Mesendoderm (in vitro differentiated cells): ENCODE data around the gene ITSN1.
"Not testable (repeated sequence)": the region's sequence is repeated elsewhere in the genome, so short reads cannot be mapped to it uniquely, and the experiment has no call there.

ENCODE experiments used
- DNase-seq: peaks from one replicate; pipeline ENCODE4 v3.0.0; 2013
- H2AK5ac ChIP-seq: 2 replicates; pipeline ENCODE4 v1.6.1; 2013; ENCODE audit warnings: low read length, inconsistent platforms
- H2BK120ac ChIP-seq: 2 replicates; pipeline ENCODE4 v1.6.1; 2013; ENCODE audit warnings: low read depth, mild to moderate bottlenecking, low read length, moderate library complexity, mixed read lengths
- H2BK15ac ChIP-seq: replicated peaks from 2 replicates; pipeline ENCODE4 v1.6.1; 2013; ENCODE audit warnings: low read depth, mild to moderate bottlenecking, moderate library complexity
- H2BK5ac ChIP-seq: 2 replicates; pipeline ENCODE4 v1.6.1; 2013; ENCODE audit warnings: low read length, inconsistent platforms
- H3K18ac ChIP-seq: 2 replicates; pipeline ENCODE4 v1.6.1; 2013; ENCODE audit warnings: mild to moderate bottlenecking, low read length, mixed read lengths
- H3K23ac ChIP-seq: one replicate; pipeline ENCODE4 v1.6.1; 2013; ENCODE audit warnings: low read length
- H3K27ac ChIP-seq: 2 replicates; pipeline ENCODE4 v1.5.1; 2013; ENCODE audit warnings: low read depth, mild to moderate bottlenecking, inconsistent platforms, low read length, moderate library complexity
- H3K27me3 ChIP-seq: 2 replicates; pipeline ENCODE4 v1.6.1; 2013; ENCODE audit warnings: low read length, control low read depth, mild to moderate bottlenecking, inconsistent platforms; ENCODE audit not compliant: insufficient read depth, poor library complexity
- H3K36me3 ChIP-seq: 2 replicates; pipeline ENCODE4 v1.6.1; 2013; ENCODE audit warnings: low read length, inconsistent platforms; ENCODE audit not compliant: control insufficient read depth, insufficient read depth
- H3K4ac ChIP-seq: one replicate; pipeline ENCODE4 v1.6.1; 2013; ENCODE audit warnings: low read depth, mild to moderate bottlenecking, low read length, moderate library complexity
- H3K4me1 ChIP-seq: 2 replicates; pipeline ENCODE4 v1.6.1; 2013; ENCODE audit warnings: low read depth, low read length, inconsistent platforms; ENCODE audit not compliant: control insufficient read depth
- H3K4me2 ChIP-seq: 2 replicates; pipeline ENCODE4 v1.6.1; 2013; ENCODE audit warnings: low read length
- H3K4me3 ChIP-seq: 2 replicates; pipeline ENCODE4 v1.5.1; 2013; ENCODE audit warnings: mild to moderate bottlenecking, low read length
- H3K56ac ChIP-seq: one replicate; pipeline ENCODE4 v1.6.1; 2013; ENCODE audit warnings: low read length
- H3K79me1 ChIP-seq: 2 replicates; pipeline ENCODE4 v1.6.1; 2013; ENCODE audit warnings: low read length, inconsistent platforms
- H3K79me2 ChIP-seq: 2 replicates; pipeline ENCODE4 v1.6.1; 2013; ENCODE audit warnings: mild to moderate bottlenecking, low read length; ENCODE audit not compliant: control insufficient read depth, insufficient read depth
- H3K9ac ChIP-seq: 2 replicates; pipeline ENCODE4 v1.6.1; 2013; ENCODE audit warnings: low read length, inconsistent platforms
- H4K5ac ChIP-seq: one replicate; pipeline ENCODE4 v1.6.1; 2013; ENCODE audit warnings: low read length
- H4K8ac ChIP-seq: one replicate; pipeline ENCODE4 v1.6.1; 2013; ENCODE audit warnings: low read depth, mild to moderate bottlenecking, control low read depth, low read length, moderate library complexity
- WGBS: extraction: QIAGEN DNeasy Blood & Tissue Kit; methylation state at CpG from one replicate; pipeline ENCODE4 v1.1.7; 2013; ENCODE audit warnings: low lambda C conversion rate, missing lambda C conversion rate; ENCODE audit not compliant: insufficient coverage; ENCODE audit errors: extremely low coverage; 5-methylcytosine and 5-hydroxymethylcytosine counted together

Gene ITSN1

DNA sequence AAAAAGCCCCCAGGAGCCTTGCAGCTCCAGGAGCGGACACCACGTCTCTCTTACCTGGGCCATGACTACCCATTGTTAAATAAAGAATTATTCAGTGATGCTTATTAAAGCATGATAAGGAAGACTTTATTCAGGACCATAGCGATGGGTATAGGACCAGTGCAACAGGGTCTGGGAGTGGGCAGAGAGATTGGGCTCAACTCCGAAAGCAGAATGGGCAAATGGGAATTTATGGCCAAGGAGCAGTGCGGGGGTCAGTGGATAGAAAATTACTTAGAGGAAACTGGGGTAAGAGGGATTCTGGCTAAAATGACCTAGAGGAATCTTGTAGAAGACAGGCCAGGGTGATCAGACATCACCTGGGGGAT is 273.9 kb downstream of the ITSN1 start:
- no peak overlapping the region for H2BK120ac ChIP-seq
- H3K56ac ChIP-seq, result peak overlapping the region; percentile 61
- H3K27me3 ChIP-seq, result no peaks in the 10 kb centered on the region
- peak overlapping the region; percentile 46 for H3K9ac ChIP-seq
- no peak overlapping the region for H3K23ac ChIP-seq
- no peak overlapping the region for H4K8ac ChIP-seq
- peaks cover 8% of the 10 kb centered on the region for H3K79me1 ChIP-seq
- peak overlapping the region; percentile 43 for H3K4ac ChIP-seq
- H3K27ac ChIP-seq, result no peak overlapping the region
- no peaks in the 10 kb centered on the region for H3K4me1 ChIP-seq
- no peaks in the 10 kb centered on the region for H3K36me3 ChIP-seq
- H3K4me2 ChIP-seq, result peak overlapping the region; percentile 42
- no peak overlapping the region for H2BK5ac ChIP-seq
- DNase-seq, result no peak
- H3K4me3 ChIP-seq, result no peak overlapping the region
- no CpG with 5 or more reads among the region's 5 CpGs for WGBS
- H2AK5ac ChIP-seq, result no peak overlapping the region
- H3K18ac ChIP-seq, result no peak overlapping the region
- peaks cover 14% of the 10 kb centered on the region for H3K79me2 ChIP-seq
- no peak overlapping the region for H2BK15ac ChIP-seq
- peak overlapping the region; percentile 84 for H4K5ac ChIP-seq

DNA sequence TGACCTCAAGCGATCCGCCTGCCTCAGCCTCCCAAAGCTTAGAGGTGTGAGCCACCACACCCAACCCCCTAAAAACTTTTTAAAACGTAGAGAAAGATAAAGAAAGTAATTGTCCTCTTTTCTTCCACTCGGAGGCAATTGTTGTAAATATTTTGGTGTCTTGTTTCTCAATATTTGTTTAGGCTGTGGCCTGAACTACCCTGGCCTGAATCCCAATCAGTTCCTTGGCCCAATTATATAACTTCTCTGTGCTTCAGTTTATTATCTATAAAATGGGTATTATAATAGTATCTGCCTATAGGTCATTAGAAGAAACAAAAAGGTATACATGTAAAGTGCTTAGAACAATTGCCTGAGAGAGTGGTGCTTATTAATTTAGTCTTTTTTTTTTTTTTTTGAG is 275.1 kb downstream of the ITSN1 start:
- H3K56ac ChIP-seq, result no peak overlapping the region
- no CpG with 5 or more reads among the region's 4 CpGs for WGBS
- H3K4me3 ChIP-seq, result no peak overlapping the region
- no peak overlapping the region for H3K4me2 ChIP-seq
- H2BK15ac ChIP-seq, result no peak overlapping the region
- peaks cover 8% of the 10 kb centered on the region for H3K79me1 ChIP-seq
- H2AK5ac ChIP-seq, result no peak overlapping the region
- H4K5ac ChIP-seq, result no peak overlapping the region
- no peak overlapping the region for H3K23ac ChIP-seq
- no peak for DNase-seq
- H3K27me3 ChIP-seq, result no peaks in the 10 kb centered on the region
- H3K4me1 ChIP-seq, result no peaks in the 10 kb centered on the region
- H3K36me3 ChIP-seq, result no peaks in the 10 kb centered on the region
- no peak overlapping the region for H3K18ac ChIP-seq
- H2BK5ac ChIP-seq, result no peak overlapping the region
- no peak overlapping the region for H2BK120ac ChIP-seq
- peaks cover 14% of the 10 kb centered on the region for H3K79me2 ChIP-seq
- no peak overlapping the region for H4K8ac ChIP-seq
- H3K9ac ChIP-seq, result no peak overlapping the region
- no peak overlapping the region for H3K4ac ChIP-seq
- no peak overlapping the region for H3K27ac ChIP-seq

DNA sequence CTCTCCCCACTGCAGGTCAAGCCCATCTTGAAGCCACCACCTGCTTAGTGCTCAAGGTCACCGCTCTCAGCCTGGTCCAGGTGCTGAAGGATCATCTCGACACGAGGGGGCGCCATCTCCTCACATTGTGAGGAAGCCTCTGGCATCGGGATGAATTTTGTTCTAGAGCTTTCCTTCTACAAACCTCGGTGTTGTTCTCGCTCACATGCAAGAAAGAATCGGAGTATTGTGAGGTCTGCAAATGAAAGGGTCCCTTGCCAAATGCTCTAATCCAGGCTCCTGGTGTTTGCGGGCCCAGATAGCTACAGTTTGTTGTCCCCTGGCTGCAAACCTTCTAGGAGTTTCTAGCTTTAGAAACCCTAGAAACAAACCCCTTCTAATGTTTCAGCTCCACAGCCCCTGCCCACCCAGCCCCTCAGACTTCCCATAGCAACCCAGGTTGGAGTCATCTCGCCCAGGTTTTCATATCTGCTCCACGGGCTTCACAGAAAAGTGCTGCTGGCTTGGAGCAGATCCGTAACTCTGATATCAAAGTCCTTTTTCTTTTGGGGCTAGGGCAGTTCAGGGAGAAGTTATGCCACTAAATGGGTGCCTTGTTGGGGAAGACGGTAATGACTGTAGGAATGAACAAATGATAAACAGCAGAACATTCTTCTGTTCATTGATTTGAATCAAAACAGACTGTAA is 281.9 kb downstream of the ITSN1 start:
- Histone ChIP-seq H3K23ac (no peak overlapping the region), H3K18ac (peak overlapping the region; percentile 70), H3K4me3 (no peak overlapping the region), H3K79me2 (no peaks in the 10 kb centered on the region), H3K4me2 (no peak overlapping the region), H3K4me1 (no peaks in the 10 kb centered on the region), H2BK120ac (no peak overlapping the region), H3K27me3 (no peaks in the 10 kb centered on the region), H3K4ac (peak overlapping the region; percentile 90), H3K56ac (peak overlapping the region; percentile 44), H4K5ac (no peak overlapping the region), H3K36me3 (no peaks in the 10 kb centered on the region), H2BK15ac (no peak overlapping the region), H3K79me1 (no peaks in the 10 kb centered on the region), H4K8ac (no peak overlapping the region), H2AK5ac (no peak overlapping the region), H3K9ac (no peak overlapping the region), H3K27ac (no peak overlapping the region), H2BK5ac (no peak overlapping the region)
- DNase-seq, result peak; percentile 88
- WGBS, result no CpG with 5 or more reads among the region's 13 CpGs

DNA sequence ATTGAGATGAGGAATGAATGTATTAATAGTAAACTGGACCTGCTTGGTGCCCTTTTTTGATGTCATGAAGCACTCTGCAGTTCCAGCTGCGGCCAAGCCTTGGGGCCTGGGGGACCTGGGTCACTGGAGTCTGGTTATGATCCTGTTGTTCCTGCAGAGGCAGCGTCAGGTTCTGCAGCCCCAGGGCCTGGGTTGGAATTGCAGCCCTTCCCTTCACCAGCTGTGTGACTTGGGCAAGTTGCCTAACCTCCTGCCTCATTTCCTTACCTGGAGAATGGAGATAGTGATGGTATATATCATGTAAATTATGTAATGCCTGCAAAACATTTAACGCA is 282.4 kb downstream of the ITSN1 start:
- DNase-seq, result peak; percentile 39
- no peak overlapping the region for H3K23ac ChIP-seq

DNA sequence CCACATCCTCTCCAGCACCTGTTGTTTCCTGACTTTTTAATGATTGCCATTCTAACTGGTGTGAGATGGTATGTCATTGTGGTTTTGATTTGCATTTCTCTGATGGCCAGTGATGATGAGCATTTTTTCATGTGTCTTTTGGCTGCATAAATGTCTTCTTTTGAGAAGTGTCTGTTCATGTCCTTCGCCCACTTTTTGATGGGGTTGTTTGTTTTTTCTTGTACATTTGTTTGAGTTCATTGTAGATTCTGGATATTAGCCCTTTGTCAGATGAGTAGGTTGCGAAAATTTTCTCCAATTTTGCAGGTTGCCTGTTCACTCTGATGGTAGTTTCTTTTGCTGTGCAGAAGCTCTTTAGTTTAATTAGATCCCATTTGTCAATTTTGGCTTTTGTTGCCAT is 283.9 kb downstream of the ITSN1 start:
- not testable (repeated sequence) for H3K27me3 ChIP-seq, H4K8ac ChIP-seq, H3K79me1 ChIP-seq, H3K23ac ChIP-seq, H3K18ac ChIP-seq, H4K5ac ChIP-seq, H3K9ac ChIP-seq, H3K56ac ChIP-seq, H3K27ac ChIP-seq, H3K4me3 ChIP-seq, H2BK120ac ChIP-seq, H3K4me1 ChIP-seq, H3K79me2 ChIP-seq, DNase-seq, H2BK15ac ChIP-seq, H3K36me3 ChIP-seq, H2BK5ac ChIP-seq, H3K4ac ChIP-seq, H2AK5ac ChIP-seq, H3K4me2 ChIP-seq
- no CpG with 5 or more reads among the region's 2 CpGs for WGBS

More for the DNA sequence above, 282.4 kb downstream of the ITSN1 start:
- H4K5ac ChIP-seq, result no peak overlapping the region
- H3K4me2 ChIP-seq, result no peak overlapping the region
- H3K4me1 ChIP-seq, result no peaks in the 10 kb centered on the region
- H3K79me2 ChIP-seq, result no peaks in the 10 kb centered on the region
- no peaks in the 10 kb centered on the region for H3K27me3 ChIP-seq
- H3K36me3 ChIP-seq, result no peaks in the 10 kb centered on the region
- no peak overlapping the region for H3K9ac ChIP-seq
- H2BK120ac ChIP-seq, result no peak overlapping the region
- no peak overlapping the region for H3K4ac ChIP-seq
- no peak overlapping the region for H4K8ac ChIP-seq
- H3K27ac ChIP-seq, result no peak overlapping the region
- no peak overlapping the region for H2BK5ac ChIP-seq
- no peak overlapping the region for H3K56ac ChIP-seq
- no peak overlapping the region for H3K18ac ChIP-seq
- H3K4me3 ChIP-seq, result no peak overlapping the region
- H3K79me1 ChIP-seq, result no peaks in the 10 kb centered on the region
- H2BK15ac ChIP-seq, result no peak overlapping the region
- H2AK5ac ChIP-seq, result no peak overlapping the region
- WGBS, result no CpG with 5 or more reads among the region's 3 CpGs
